Dedifferentiated amniotic fluid mesenchymal stem cell (primary cell): ENCODE data around the gene ZNF398.
A peak's percentile ranks its signal among the peaks of the same experiment; 100 is the strongest.
"Not testable (repeated sequence)": the region's sequence is repeated elsewhere in the genome, so short reads cannot be mapped to it uniquely, and the experiment has no call there.

ENCODE experiments used
- DNase-seq: peaks from one replicate; pipeline ENCODE4 v3.0.0-alpha.2; 2016; ENCODE audit errors: extremely low spot score

ZNF398 gene

DNA sequence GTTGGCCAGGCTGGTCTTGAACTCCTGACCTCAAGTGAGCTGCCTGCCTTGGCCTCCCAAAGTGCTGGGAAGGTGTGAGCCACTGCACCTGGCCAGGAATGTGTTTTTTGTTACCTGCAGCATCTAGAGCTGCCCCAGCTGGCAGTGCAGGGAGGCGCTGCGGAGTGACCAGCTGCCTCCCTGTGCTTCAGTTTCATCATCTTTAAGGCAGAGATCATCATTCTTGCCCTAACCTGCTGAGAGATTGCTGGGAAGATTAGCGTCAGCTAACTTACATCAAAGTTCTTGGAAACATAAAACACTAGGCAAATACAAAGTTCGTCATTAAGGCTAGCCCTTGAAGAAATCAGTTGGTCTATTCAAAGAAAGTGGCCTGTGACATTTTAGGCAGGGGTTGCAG lies 50.4 kb downstream of the ZNF398 start:
- no peak for DNase-seq

DNA sequence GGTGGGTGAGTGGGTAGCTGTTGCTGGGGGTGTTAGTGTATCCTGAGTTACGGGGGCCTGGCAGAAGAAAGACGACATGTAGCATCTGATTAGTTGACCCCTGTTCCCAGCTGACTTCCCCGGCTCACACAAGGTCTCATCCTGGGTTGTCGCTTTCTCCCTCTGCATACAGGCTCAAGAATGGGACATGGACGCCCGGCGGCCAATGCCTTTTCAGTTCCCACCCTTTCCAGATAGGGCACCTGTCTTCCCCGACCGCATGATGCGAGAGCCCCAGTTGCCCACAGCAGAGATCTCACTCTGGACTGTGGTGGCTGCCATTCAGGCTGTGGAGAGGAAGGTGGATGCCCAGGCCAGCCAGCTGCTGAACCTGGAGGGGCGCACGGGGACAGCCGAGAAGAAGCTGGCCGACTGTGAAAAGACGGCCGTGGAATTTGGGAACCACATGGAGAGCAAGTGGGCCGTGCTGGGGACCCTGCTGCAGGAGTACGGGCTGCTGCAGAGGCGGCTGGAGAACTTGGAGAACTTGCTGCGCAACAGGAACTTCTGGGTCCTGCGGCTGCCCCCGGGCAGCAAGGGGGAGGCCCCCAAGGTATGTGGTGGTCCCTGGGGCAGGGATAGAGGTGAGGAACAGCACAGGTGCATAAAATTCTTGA lies 51.0 kb downstream of the ZNF398 start:
- no peak for DNase-seq

DNA sequence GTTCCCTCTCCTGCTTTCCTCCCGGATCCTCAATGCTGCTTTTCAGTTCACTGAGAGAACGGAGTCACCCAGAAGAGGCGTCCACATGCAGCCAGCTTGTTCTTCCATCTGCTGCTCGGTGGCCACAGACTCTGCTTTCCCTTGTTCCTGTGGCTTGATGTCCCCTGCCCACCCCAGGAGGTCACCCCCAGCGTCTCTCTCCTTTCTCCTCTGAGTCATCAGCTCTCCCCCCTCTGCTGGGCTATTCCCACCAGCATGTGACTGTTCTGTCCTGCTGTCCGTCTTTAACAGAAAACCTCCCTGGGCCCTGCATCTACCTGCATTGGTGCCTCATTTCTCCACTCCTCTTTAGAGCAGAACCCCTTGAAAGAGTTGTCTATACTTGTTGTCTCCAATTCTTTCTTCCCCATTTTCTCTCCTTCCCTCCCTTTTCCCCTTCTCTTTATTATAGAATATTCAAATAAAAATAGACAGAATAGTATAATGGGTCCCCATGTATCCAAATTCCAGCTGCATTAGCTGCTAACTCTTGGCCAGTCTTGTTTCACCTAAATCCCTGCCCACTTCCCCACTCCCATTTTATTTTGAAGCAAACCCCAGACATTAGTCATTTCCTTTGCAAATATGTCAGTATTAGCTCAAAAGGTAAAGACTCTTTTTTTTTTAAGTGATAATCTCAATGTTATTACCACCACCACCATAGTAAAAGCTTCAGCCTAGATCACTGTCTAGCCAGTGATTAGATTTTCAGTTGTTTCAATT lies 52.2 kb downstream of the ZNF398 start:
- DNase-seq: no peak

DNA sequence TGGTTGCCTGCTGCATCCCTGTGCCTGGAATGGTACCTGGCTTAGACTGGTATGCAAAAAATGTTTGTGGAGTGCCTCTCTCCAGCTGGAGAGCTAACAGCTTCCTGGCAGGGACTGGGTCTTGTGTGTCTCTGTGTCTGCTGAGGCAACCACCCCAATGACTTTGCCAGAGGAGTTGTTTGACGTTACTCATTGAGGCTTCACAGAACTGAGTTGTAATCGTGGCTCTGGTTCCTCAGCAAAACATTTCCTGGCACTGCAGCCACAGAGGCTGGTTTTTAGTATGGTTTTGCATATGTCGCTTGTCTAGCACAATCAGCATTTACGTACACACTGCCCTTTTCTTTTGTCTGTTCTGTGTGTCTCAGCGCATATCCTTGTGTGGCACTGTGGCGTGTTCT lies 55.6 kb downstream of the ZNF398 start:
- DNase-seq: no peak

DNA sequence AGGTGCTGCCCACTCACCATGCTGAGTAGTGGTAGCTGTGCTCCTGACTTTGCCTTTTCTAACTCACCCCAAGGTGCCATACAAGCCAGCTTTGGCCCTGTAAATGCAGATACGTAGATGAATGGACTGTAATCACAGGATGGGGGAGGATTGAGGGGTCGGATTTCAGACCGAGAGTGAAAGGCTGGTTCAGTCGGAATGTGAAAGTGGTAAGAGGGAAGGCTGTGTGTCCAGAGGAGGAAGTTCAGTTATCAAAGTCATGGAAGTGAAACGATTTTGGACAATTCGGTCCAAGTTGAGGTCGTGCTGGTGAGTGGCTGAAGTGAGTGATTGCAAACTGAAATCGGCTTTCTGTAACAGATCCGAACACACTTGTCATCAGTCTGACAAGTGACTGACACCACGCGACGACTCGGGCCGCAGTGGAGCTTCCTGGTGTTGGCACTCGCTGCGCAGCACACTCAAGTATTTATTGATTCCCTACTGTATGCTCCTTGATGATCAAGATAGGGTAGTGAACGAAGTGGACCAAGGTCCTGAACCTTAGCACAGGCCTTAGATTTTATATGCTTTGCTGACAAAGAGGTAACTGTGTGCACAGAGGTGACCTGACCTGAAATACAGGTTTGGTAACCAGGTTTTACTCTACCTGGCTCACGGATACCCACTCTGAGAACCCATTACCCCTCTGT lies 58.6 kb downstream of the ZNF398 start:
- DNase-seq: no peak

DNA sequence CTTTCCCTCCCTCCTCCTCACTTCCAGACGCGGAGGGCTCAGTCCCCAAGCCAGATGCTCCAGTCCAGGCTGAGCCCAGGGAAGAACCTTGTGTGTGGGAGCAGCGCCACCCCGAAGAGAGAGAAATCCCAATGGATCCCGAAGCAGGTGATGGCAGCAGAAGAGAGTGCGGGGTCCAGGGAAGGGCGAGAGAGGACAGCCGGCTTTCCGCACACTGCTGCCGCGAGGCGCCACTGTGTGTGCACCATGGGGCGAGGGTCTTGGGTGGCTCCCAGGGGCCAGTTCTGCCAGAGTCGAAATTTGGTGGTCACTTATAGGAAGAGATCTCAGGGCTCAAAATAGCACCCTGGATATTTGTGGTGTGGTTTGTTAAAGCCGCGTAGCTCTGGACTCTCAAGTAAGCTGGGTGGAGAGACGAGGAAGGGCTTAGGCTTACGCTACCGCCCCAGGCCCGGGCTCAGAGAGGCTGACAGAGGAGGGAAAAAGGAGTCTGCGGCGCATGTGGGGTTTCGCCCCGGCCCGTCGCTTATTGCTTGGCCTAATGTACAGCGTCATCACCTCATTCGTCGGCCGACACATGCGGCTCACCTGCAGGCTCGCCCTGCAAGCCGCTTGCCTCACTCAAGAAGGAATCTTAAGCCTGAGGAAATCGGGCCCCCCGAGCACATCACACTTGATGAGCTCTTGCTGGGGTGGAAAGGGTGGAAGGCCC lies 60.2 kb downstream of the ZNF398 start:
- no peak for DNase-seq

DNA sequence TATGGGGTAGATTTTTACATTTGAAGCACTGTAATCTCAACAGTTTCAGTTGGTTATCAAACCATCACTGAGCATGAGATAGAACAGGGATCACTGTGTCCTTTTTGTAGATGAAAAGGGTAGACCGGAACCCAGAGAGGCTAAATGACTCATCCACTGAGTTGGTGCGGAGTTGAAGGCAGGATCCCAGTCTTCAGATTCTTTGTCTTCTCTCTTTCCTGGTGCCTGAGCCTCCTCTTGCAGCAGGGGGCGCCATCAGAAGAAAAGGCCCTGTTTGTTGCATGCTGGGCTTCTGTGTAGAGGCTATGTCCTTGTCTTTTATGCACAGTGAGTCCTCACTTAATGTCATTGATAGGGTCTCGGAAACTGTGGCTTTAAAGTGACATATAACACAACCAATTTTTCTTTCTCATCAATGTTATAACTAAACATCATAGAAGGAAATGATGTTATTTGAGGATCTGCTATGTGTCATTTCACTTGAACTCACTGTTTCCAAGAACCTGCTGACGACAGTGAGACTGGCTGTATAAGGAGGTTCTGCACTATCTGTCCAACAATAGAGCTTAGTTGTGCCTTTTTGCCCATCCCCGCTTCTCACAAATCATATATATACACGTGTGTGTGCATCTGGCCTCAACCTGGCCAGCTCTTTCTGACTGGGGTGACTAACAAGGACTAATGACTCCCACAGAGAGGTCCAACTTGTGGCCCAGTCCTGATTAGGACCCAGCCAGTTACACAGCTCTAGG lies 62.4 kb downstream of the ZNF398 start:
- DNase-seq: no peak

DNA sequence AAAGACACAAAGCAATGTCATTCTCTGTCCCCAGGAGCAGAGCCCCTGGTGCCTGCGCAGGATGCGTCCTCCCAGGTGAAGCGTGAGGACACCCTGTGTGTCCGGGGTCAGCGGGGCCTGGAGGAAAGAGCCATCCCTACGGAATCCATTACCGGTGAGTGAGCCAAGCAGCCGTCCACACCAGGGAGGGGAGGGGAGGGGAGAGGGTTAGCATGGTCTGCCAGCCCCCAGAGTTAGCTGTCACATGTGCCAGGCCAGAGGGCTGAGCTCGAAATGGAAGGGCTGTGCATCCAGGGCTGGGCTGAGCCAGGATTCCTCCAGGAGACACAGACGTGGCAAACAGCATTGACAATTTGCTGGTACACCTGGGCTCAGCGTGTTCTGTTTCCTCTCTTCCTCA lies 63.3 kb downstream of the ZNF398 start:
- DNase-seq: no peak

DNA sequence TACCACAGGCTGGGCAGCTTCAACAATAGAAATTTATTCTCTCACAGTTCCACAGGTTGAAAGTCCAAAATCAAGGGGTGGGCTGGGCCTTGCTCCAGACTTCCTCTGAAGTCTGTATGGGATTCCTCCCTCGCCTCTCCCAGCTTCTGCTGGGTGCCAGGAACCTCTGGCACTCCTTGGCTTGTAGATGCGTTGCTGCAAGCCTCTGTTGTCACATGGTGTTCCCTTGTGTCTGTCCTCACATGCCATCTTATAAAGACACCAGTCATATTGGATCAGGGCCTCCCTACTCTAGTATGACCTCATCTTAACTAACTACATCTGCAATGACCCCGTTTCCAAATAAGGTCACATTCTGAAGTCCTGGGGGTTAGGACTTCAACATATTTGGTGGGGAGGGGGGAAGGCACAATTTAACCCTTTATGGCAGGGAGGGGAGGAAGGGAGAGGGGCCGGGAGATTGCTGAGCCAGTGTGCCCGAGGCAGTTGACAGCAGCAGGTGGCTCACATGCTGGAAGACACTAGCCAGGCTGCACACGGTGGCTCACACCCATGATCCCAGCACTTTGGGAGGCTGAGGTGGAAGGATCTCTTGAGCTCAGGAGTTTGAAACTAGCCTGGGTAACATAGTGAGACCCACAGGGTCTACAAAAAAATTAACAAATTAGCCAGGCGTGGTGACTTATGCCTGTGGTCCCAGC lies 66.9 kb downstream of the ZNF398 start:
- DNase-seq: no peak

DNA sequence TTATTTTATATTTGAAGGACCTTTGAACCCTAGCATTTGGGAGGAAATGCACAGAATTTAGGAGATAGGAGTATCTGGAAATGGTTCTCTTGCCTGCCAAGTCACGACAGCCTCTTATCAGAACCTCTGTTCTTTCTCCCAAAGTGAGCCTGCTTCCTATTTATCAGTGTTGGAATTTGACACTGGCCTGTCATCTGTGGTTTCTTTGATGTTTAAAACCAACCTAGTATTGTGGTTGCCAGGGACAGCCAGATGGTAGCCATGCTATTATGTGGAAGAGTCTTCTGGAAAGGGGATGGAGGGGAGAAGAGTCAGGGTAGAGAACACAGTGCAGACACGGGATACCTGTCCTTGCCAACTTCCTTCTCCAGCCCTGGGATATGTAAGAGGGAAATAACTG lies 69.1 kb downstream of the ZNF398 start:
- no peak for DNase-seq

DNA sequence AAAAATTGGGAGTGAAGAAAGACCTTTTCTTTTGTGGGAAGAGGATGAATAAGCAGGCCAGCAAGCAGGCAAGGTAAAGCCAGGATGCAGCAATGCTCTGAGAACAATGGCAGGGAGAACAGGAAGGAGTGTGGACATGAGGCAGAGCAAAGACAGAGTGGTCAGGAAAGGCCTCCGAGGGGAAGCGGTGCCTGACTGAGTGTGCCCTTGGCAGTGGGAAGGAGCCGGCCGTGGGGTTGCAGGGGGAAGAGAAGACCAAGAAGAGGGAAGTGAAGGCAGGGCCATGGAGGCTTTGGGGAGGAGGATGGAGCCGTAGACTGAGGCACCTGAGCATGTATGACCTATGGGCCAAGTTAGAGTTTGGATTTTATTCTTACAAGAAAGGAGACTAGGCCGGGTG lies 70.3 kb downstream of the ZNF398 start:
- no peak for DNase-seq

DNA sequence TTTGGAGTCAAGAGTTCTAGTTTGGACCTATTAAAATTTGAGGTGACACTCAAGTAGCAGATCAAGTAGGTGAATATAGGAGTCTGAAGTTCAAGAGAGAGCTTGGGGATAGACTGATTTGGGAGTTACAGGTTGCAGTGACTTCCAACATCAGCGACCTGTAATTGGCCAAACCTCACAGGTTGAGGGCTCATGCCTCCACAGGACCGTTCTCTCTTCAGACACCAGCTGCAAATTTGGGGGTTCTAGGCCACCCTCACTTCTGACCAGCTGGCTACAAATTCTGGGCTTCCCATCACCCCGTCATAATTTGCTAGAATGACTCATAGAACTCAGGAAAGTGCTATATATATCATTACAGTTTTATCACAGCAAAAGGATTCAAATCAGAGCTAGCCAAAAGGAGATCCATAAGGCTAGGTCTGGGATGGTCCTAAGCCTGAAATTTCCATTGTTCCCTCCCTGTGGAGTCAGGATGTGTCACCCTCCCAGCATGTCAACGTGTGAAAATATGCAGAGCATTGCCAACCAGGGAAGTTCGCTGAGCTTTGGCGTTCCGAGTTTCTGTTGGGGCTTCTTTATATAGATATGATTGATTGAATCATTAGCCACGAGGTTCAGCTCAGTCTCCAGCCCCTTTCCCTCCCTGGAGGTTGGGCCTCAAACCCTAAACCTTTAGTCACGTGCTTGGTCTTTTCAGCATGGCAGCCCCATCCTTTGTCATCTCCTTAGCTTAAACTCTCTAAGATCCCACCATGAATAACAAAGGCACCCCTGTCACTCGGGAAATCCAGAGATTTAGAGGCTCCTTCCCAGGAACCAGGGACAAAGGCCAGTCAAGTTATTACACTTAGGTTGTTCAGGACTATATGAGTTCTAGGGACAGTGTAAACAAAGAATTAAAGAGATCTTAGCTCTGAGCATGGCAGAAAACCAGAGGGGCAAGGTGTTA lies 71.5 kb downstream of the ZNF398 start:
- DNase-seq: no peak

DNA sequence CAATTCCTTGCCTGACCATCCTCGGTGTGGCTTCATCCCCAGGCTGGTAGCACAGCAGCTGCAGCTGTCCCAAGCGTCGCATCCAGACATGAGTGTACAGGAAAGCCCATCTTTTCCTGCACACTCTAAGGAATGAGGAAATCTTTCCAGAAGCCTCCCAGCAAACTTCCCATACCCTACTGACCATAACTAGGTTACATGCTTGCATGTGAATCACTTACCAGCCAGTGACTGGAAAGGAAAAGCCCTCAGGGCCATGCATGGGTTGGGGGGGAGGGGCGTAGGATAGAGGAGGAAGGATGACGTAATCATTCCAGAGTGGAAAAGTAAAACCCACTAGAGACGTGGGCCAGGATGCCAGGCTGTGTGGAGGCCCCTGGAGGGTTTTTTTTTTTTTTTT lies 73.3 kb downstream of the ZNF398 start:
- peak; percentile 26 for DNase-seq

DNA sequence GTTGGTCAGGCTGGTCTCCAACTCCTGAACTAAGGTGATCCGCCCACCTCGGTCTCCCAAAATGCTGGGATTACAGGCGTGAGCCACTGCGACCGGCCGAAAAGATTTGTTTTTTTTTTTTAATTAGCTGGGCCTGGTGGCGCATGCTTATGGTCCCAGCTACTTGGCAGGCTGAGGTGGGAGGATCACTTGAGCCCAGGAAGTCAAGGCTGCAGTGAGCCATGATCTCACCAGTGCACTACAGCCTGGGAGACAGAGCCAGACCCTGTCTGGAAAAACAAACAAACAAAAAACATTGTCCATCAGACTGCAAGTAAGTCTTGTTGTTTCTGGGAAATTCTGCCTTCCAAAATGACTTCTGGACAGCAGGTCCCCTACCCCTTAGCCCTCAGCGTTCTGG lies 75.9 kb downstream of the ZNF398 start:
- no peak for DNase-seq

DNA sequence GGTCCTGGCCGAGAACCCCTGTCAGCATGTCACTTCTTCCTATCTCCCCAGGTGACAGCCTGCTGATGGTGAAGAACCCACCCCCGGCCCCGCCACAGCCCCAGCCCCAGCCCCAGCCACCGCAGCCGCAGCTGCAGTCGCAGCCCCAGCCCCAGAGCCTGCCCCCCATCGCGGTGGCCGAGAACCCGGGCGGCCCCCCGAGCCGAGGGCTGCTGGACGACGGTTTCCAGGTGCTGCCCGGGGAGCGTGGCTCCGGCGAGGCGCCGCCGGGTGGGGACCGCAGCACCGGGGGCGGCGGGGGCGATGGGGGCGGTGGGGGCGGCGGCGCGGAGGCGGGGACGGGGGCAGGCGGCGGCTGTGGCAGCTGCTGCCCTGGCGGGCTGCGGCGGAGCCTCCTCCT lies 76.5 kb downstream of the ZNF398 start:
- DNase-seq: no peak

DNA sequence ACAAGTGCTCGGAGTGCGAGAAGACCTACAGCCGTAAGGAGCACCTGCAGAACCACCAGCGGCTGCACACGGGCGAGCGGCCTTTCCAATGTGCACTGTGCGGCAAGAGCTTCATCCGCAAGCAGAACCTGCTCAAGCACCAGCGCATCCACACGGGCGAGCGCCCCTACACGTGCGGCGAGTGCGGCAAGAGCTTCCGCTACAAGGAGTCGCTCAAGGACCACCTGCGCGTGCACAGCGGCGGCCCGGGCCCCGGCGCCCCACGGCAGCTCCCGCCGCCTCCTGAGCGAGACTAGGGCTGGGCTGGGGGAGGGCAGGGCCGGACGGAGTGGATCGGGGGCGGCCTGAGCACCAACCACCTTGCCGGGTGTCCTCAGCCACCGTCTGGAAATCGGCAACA lies 77.1 kb downstream of the ZNF398 start:
- DNase-seq: no peak

DNA sequence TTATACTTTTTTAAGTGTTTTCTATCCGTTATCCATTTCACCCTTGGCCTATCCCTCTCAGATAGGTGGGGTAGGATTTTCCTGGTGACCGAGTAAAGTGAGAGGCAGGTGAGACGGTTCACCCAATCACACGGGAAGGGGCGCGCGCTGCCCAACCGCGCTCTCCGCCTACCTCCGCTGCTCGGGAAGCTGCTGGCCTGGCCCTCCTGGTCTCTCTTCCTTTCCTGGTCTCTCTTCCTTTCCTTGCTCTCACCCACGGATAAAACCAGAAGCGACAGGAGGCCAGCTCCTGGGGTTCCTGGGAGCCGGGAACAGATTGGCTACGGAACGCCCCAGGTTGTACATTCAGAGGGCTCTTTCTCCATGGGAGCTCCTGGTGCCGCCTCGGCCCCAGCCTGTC lies 77.9 kb downstream of the ZNF398 start:
- no peak for DNase-seq

DNA sequence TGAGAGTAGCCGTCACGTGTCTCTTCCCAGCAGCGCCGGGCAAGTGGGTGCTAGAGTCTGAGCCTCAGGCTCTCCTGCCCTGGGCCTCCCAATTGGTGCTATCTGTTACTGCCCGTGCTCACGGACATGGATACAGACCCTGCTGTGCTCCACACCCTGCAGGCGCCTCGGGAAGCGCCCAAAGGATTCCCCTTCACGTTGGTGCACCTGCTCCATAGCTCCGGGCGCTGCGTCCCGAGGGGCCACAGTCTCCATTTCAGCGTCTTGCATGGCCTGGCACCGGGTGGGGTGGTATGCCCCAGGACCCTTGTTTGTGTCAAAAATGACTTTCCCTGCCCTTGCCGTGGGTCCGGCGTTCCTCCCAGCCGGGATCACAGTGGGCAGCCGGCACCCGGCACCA lies 78.4 kb downstream of the ZNF398 start:
- no peak for DNase-seq

DNA sequence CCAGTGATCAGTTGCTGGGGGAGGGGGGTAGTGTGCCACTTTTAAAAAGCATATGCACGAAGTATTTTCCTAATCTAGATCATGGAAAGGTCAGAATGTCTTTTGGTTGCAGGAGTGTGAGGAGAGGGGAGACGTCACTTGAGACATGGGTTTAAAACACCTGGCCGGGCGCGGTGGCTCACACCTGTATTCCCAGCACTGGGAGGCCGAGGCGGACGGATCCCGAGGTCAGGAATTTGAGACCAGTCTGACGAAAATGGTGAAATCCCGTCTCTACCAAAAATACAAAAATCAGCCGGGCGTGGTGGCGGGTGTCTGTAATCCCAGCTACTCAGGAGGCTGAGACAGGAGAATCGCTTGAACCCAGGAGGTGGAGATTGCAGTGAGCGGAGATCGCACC lies 79.1 kb downstream of the ZNF398 start:
- DNase-seq: not testable (repeated sequence)
